Thyroid gland (tissue), 4 donors: ENCODE measurements around the gene PRR12.

Experiments used
- CTCF ChIP-seq, 6 experiments: fragments of 200-600 bp in 3 of 6; fragments of 450-650 bp in 3 of 6; sonication (generic) in 3 of 6; IDR thresholded peaks; one replicate each; pipeline ENCODE4 v1.5.1; 2016 to 2019; ENCODE audit warnings: antibody characterized with exemption in 6 of 6, mild to moderate bottlenecking in 2 of 6, inconsistent platforms in 1 of 6, moderate library complexity in 1 of 6
- POLR2A ChIP-seq, 2 donors: fragments of 450-650 bp; IDR thresholded peaks; one replicate each; pipeline ENCODE4 v1.6.1; 2017; ENCODE audit warnings: antibody characterized with exemption in 2 of 2, mild to moderate bottlenecking in 2 of 2, moderate library complexity in 1 of 2

- no peak for TF ChIP-seq CTCF (IDR thresholded peaks at IDR 0.05)
- TF ChIP-seq POLR2A (IDR thresholded peaks at IDR 0.05): peak; percentile 83 to 86
These were observed 50.9 kb downstream of the PRR12 start, which contains the start of gene SCAF1 for GRCh38 chr19:49641688-49642491.
